Adrenal gland (tissue), 5 donors: ENCODE data around the gene COL18A1.

Source experiments
- POLR2A ChIP-seq, 2 donors: fragments of 450-650 bp; IDR thresholded peaks; one replicate each; pipeline ENCODE4 v1.6.1; 2017; ENCODE audit warnings: antibody characterized with exemption in 2 of 2, mild to moderate bottlenecking in 2 of 2, moderate library complexity in 1 of 2
- TF ChIP-seq, protein P1 (sequence below), 6 experiments: fragments of 450-650 bp in 4 of 6; fragments of 200-600 bp in 2 of 6; sonication (generic) in 1 of 6; IDR thresholded peaks; 1 replicate in 5 of 6; 2 replicates in 1 of 6; pipeline versions ENCODE4 v1.5.1 to v1.8.0; 2016 to 2021; ENCODE audit warnings: antibody characterized with exemption in 6 of 6, mild to moderate bottlenecking in 2 of 6, moderate library complexity in 1 of 6
- donor health status: DM: no; HTN: no; CAD: no.

- TF ChIP-seq, protein P1, sequence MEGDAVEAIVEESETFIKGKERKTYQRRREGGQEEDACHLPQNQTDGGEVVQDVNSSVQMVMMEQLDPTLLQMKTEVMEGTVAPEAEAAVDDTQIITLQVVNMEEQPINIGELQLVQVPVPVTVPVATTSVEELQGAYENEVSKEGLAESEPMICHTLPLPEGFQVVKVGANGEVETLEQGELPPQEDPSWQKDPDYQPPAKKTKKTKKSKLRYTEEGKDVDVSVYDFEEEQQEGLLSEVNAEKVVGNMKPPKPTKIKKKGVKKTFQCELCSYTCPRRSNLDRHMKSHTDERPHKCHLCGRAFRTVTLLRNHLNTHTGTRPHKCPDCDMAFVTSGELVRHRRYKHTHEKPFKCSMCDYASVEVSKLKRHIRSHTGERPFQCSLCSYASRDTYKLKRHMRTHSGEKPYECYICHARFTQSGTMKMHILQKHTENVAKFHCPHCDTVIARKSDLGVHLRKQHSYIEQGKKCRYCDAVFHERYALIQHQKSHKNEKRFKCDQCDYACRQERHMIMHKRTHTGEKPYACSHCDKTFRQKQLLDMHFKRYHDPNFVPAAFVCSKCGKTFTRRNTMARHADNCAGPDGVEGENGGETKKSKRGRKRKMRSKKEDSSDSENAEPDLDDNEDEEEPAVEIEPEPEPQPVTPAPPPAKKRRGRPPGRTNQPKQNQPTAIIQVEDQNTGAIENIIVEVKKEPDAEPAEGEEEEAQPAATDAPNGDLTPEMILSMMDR (IDR thresholded peaks at IDR 0.05) = no peak
- TF ChIP-seq POLR2A (IDR thresholded peaks at IDR 0.05) = no peak
Observed at GRCh38 chr21:45451771-45452182, 46.8 kb downstream of the COL18A1 start.
